GM12873 (cell line): Measurements from ENCODE around the gene ANKFY1.

ENCODE experiments used
- CTCF ChIP-seq: IDR thresholded peaks from 2 replicates; pipeline ENCODE4 v1.5.1; 2012; ENCODE audit warnings: low read depth, mild to moderate bottlenecking, moderate library complexity, low read length, control low read depth; ENCODE audit not compliant: insufficient read depth; ENCODE audit errors: missing control alignments

The ANKFY1 gene

GRCh38 chr17:4154201-4154600 lies 109.6 kb downstream of the ANKFY1 start:
- TF ChIP-seq CTCF = no peak

- TF ChIP-seq CTCF = no peak
These were observed 111.3 kb downstream of the ANKFY1 start for GRCh38 chr17:4152471-4152870.

GRCh38 chr17:4150096-4150495 lies 113.7 kb downstream of the ANKFY1 start:
- TF ChIP-seq CTCF = no peak

- no peak for TF ChIP-seq CTCF
These were observed 115.0 kb downstream of the ANKFY1 start for GRCh38 chr17:4148611-4149308.

GRCh38 chr17:4147751-4148310 lies 115.9 kb downstream of the ANKFY1 start:
- no peak for TF ChIP-seq CTCF

- no peak for TF ChIP-seq CTCF
These were observed 117.1 kb downstream of the ANKFY1 start for GRCh38 chr17:4146641-4147040.

- no peak for TF ChIP-seq CTCF
These were observed 119.4 kb downstream of the ANKFY1 start for GRCh38 chr17:4144422-4144747.
